ENCODE measurements around the gene OAT.

Gene OAT

GRCh38 chr10:124349996-124350280 is 68.8 kb downstream of the OAT start:
- DNase-seq: no peak

- no peak for DNase-seq
Observed at GRCh38 chr10:124349231-124349995, 69.3 kb downstream of the OAT start.

- no peak for DNase-seq
Observed at GRCh38 chr10:124348801-124349200, 69.9 kb downstream of the OAT start.

GRCh38 chr10:124347956-124348355 is 70.8 kb downstream of the OAT start:
- DNase-seq: no peak
